Muscle of arm (tissue), 12 donors: ENCODE results near the gene KCNJ15. TPM values are rescaled to one million over a fixed set of nuclear protein-coding genes. Genes with fewer than 3 reads are reported as not detected.

Experiments used
- DNase-seq: peaks from one replicate; pipeline ENCODE4 v3.0.0-alpha.2; 2013
- polyA plus RNA-seq, 12 donors: library from polyadenylated mRNA; unstranded; fragments of 120-200 nt; gene quantifications; one replicate each; pipeline ENCODE4 v1.2.1, GENCODE V29; 2013; ENCODE audit not compliant: insufficient read length in 12 of 12

The KCNJ15 gene
- polyA plus RNA-seq, 12 donors = 0.26 to 3.1 (median 0.92) TPM; not detected in 2

- no peak for DNase-seq
These were observed 41.1 kb downstream of the KCNJ15 start for GRCh38 chr21:38297871-38298270.

GRCh38 chr21:38298832-38299231, 42.0 kb downstream of the KCNJ15 start:
- DNase-seq = no peak

GRCh38 chr21:38299671-38300070, 42.9 kb downstream of the KCNJ15 start:
- no peak for DNase-seq

GRCh38 chr21:38300141-38300578, 43.4 kb downstream of the KCNJ15 start:
- no peak for DNase-seq

- DNase-seq = no peak
These were observed 44.8 kb downstream of the KCNJ15 start for GRCh38 chr21:38301321-38302214.

- DNase-seq = no peak
These were observed 46.5 kb downstream of the KCNJ15 start for GRCh38 chr21:38303300-38303699.

- DNase-seq = no peak
These were observed 49.8 kb downstream of the KCNJ15 start for GRCh38 chr21:38306433-38307141.

GRCh38 chr21:38307771-38308531, 51.2 kb downstream of the KCNJ15 start:
- no peak for DNase-seq

GRCh38 chr21:38308532-38309119, 51.8 kb downstream of the KCNJ15 start:
- no peak for DNase-seq

GRCh38 chr21:38310646-38311485, 54.1 kb downstream of the KCNJ15 start:
- no peak for DNase-seq

GRCh38 chr21:38311765-38312164, 55.0 kb downstream of the KCNJ15 start:
- DNase-seq = no peak

GRCh38 chr21:38312822-38313221, 56.0 kb downstream of the KCNJ15 start:
- DNase-seq = no peak

- no peak for DNase-seq
These were observed 57.8 kb downstream of the KCNJ15 start for GRCh38 chr21:38314558-38314957.

- DNase-seq = no peak
These were observed 58.3 kb downstream of the KCNJ15 start for GRCh38 chr21:38315122-38315521.

- no peak for DNase-seq
These were observed 63.0 kb downstream of the KCNJ15 start for GRCh38 chr21:38319781-38320180.

GRCh38 chr21:38321568-38321967, 64.8 kb downstream of the KCNJ15 start:
- no peak for DNase-seq

- no peak for DNase-seq
These were observed 65.6 kb downstream of the KCNJ15 start for GRCh38 chr21:38322311-38322950.

- DNase-seq = no peak
These were observed 67.1 kb downstream of the KCNJ15 start for GRCh38 chr21:38323721-38324531.

GRCh38 chr21:38325216-38325615, 68.4 kb downstream of the KCNJ15 start:
- no peak for DNase-seq
